Sigmoid colon (tissue), 7 donors: ENCODE data around the gene ZNF407. TPM values are rescaled to one million over a fixed set of nuclear protein-coding genes. Genes with fewer than 3 reads are reported as not detected.

Source experiments
- DNase-seq: peaks from one replicate; pipeline ENCODE4 v3.0.0-alpha.2; 2019
- H3K27ac ChIP-seq, 4 donors: fragments of 200-600 bp; sonication (generic); one replicate each; pipeline ENCODE4 v1.5.1; 2016 to 2019; ENCODE audit warnings: mild to moderate bottlenecking in 1 of 4
- H3K27me3 ChIP-seq, 3 donors: fragments of 200-600 bp; sonication (generic); one replicate each; pipeline ENCODE4 v1.5.1; 2019; ENCODE audit warnings: mild to moderate bottlenecking in 1 of 3
- H3K36me3 ChIP-seq, 4 donors: fragments of 200-600 bp; sonication (generic); one replicate each; pipeline ENCODE4 v1.5.1; 2016 to 2019
- H3K4me1 ChIP-seq, 4 donors: fragments of 200-600 bp; sonication (generic); one replicate each; pipeline ENCODE4 v1.5.1; 2017 to 2019
- H3K4me3 ChIP-seq, 4 donors: fragments of 200-600 bp; sonication (generic); one replicate each; pipeline ENCODE4 v1.5.1; 2017 to 2019; ENCODE audit warnings: mild to moderate bottlenecking in 2 of 4, moderate library complexity in 1 of 4
- H3K9me3 ChIP-seq, 4 donors: fragments of 200-600 bp in 3 of 4; sonication (generic) in 3 of 4; one replicate each; pipeline versions ENCODE4 v1.5.1 to v1.6.1; 2013 to 2019
- EP300 ChIP-seq, 4 donors: sonication (generic); formaldehyde crosslinking; IDR thresholded peaks; one replicate each; pipeline ENCODE4 v1.6.1; 2017; ENCODE audit warnings: antibody characterized with exemption in 4 of 4
- POLR2A ChIP-seq, 2 donors: fragments of 450-650 bp; IDR thresholded peaks; one replicate each; pipeline ENCODE4 v1.6.1; 2016; ENCODE audit warnings: antibody characterized with exemption in 2 of 2, mild to moderate bottlenecking in 2 of 2, moderate library complexity in 2 of 2
- POLR2AphosphoS5 ChIP-seq, 4 donors: sonication (generic); formaldehyde crosslinking; IDR thresholded peaks; one replicate each; pipeline ENCODE4 v1.6.1; 2017; ENCODE audit warnings: antibody characterized with exemption in 4 of 4
- whole genome bisulfite sequencing, 2 donors: extraction: QIAGEN DNeasy Blood & Tissue Kit; methylation state at CpG; one replicate each; pipeline ENCODE4 v1.1.7; 2013; 5-methylcytosine and 5-hydroxymethylcytosine counted together
- intact Hi-C: fragments of 100-400 bp; cut with DNase I; formaldehyde crosslinking; loops from one replicate; pipeline ENCODE4 v1.15.1; 2023
- polyA plus RNA-seq, 3 donors: library from polyadenylated mRNA; stranded (reverse); fragments of 200-250 nt; gene quantifications; one replicate each; pipeline ENCODE4 v1.2.3, GENCODE V29; 2013
- total RNA-seq, 4 donors: library from RNA; depleted of rRNA; stranded (reverse); fragments of >200 nt; gene quantifications; one replicate each; pipeline ENCODE4 v1.1.0, GENCODE V29; 2016
- TF ChIP-seq, protein P1 (sequence below), 4 experiments: fragments of 450-650 bp in 3 of 4; fragments of 200-600 bp in 1 of 4; IDR thresholded peaks; one replicate each; pipeline ENCODE4 v1.5.1; 2016 to 2019; ENCODE audit warnings: antibody characterized with exemption in 4 of 4, mild to moderate bottlenecking in 3 of 4, moderate library complexity in 2 of 4
- donor health status: healthy with polysubstance abuse.
- donor health status: Bipolar disorder and iron deficiency.
- donor health status: healthy.

The ZNF407 gene
- total and polyA plus RNA-seq, 7 donors, result 1.4 to 19.8 (median 16.3) TPM

DNA sequence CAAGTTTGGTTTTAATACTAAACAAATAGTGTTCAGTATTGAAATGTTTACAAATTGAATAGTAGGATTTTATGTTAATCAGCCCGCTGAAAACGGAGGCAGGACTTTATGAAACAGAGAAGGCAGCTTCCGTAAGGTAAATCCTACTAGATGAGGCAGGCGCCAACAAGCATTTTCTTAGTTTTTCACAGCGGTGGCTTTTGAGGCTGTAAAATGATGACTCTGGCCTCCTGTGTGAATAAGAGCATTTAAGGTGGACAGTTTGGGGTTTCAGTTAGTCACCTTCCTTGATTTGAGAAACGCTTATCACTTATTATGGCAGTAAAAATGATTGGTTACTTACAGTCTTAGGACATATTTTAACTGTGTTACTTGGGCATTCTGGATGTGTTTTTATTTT, 398.4 kb downstream of the ZNF407 start:
- H3K4me1 ChIP-seq, result no peaks in the 10 kb centered on the region
- no peaks in the 10 kb centered on the region for H3K9me3 ChIP-seq
- TF ChIP-seq POLR2AphosphoS5 (IDR thresholded peaks at IDR 0.05), result no peak
- TF ChIP-seq, protein P1, sequence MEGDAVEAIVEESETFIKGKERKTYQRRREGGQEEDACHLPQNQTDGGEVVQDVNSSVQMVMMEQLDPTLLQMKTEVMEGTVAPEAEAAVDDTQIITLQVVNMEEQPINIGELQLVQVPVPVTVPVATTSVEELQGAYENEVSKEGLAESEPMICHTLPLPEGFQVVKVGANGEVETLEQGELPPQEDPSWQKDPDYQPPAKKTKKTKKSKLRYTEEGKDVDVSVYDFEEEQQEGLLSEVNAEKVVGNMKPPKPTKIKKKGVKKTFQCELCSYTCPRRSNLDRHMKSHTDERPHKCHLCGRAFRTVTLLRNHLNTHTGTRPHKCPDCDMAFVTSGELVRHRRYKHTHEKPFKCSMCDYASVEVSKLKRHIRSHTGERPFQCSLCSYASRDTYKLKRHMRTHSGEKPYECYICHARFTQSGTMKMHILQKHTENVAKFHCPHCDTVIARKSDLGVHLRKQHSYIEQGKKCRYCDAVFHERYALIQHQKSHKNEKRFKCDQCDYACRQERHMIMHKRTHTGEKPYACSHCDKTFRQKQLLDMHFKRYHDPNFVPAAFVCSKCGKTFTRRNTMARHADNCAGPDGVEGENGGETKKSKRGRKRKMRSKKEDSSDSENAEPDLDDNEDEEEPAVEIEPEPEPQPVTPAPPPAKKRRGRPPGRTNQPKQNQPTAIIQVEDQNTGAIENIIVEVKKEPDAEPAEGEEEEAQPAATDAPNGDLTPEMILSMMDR (IDR thresholded peaks at IDR 0.05), result no peak
- TF ChIP-seq POLR2A (IDR thresholded peaks at IDR 0.05), result no peak
- TF ChIP-seq EP300 (IDR thresholded peaks at IDR 0.05), result no peak
- no peaks in the 10 kb centered on the region for H3K36me3 ChIP-seq
- H3K27ac ChIP-seq, result no peak overlapping the region
- H3K27me3 ChIP-seq, result no peaks in the 10 kb centered on the region
- intact Hi-C loops, result no loop called here
- no peak overlapping the region for H3K4me3 ChIP-seq
- no peak for DNase-seq
- 89 to 91% methylated on average over 6 of the region's 6 CpGs for WGBS, 2 donors

DNA sequence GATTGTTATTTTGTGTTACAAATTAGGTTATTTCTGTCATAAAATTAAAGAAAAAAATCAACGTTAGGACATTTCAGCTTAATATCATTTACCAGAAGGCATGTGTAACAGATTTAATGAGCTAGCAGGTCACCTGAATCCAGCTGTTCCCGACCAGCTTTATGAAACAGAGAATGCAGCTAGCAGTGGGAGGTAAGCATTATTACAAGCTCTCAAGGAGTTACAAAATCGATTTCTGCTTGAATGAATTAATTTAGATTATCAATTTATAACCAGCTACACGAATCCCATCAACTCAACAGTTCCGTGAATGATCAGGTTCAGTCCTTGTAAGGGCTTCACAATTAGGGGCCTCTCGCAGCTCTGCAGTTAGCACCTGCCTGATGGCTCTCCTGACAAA, 399.3 kb downstream of the ZNF407 start:
- H3K4me3 ChIP-seq, result no peak overlapping the region
- TF ChIP-seq POLR2AphosphoS5 (IDR thresholded peaks at IDR 0.05), result no peak
- TF ChIP-seq, protein P1 (IDR thresholded peaks at IDR 0.05), result no peak
- no peak for TF ChIP-seq EP300 (IDR thresholded peaks at IDR 0.05)
- TF ChIP-seq POLR2A (IDR thresholded peaks at IDR 0.05), result no peak
- no peaks in the 10 kb centered on the region for H3K4me1 ChIP-seq
- no peaks in the 10 kb centered on the region for H3K36me3 ChIP-seq
- no peaks in the 10 kb centered on the region for H3K27me3 ChIP-seq
- 90 to 93% methylated on average over 6 of the region's 6 CpGs for WGBS, 2 donors
- no peaks in the 10 kb centered on the region for H3K9me3 ChIP-seq
- H3K27ac ChIP-seq, result no peak overlapping the region
- intact Hi-C loops, result no loop called here
- DNase-seq, result no peak

DNA sequence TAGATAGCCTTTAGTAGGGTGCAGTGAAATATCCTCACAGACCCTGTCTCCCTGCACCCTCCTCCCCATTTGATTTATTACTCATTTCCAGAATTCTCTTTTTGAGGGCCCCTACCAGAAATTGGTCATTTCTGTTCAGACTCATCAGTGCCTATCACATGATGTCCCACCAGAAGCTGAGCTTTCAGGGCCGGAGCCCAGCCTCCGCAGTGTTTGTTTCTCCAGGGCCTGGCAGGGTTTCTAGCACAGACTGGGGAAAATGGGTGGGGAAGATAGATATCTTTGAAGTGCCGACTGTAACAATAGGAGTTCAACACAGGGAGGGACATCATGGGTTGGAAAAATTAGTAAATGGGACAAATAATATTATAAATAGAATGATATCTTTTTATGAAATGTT, 403.2 kb downstream of the ZNF407 start:
- DNase-seq, result no peak
- TF ChIP-seq EP300 (IDR thresholded peaks at IDR 0.05), result no peak
- TF ChIP-seq POLR2A (IDR thresholded peaks at IDR 0.05), result no peak
- no peak for TF ChIP-seq POLR2AphosphoS5 (IDR thresholded peaks at IDR 0.05)
- TF ChIP-seq, protein P1 (IDR thresholded peaks at IDR 0.05), result no peak
- Histone ChIP-seq H3K27ac (no peak overlapping the region), H3K4me3 (no peak overlapping the region), H3K27me3 (no peaks in the 10 kb centered on the region), H3K36me3 (no peaks in the 10 kb centered on the region), H3K4me1 (no peaks in the 10 kb centered on the region), H3K9me3 (no peaks in the 10 kb centered on the region)
- WGBS, 2 donors, result 83 to 90% methylated on average over 3 of the region's 3 CpGs
- intact Hi-C loops, result no loop called here

DNA sequence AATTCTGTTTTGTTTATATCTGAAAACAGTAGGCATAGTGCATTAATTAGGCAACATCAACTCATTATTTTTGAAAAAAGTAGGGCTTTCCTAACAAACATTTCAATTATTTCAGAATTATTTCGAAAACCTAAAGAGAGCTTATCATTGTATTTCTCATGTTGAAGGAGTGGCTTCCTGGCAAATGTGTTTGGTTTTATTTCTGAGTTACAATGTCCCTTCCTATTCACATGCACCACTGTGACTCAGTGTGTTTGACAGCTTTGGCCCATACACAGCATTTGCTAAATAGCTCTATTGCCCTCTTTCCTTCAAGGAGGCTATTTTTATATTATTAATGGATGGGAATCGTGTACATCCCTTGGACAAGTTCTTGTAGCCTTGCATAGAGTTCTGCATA, 405.4 kb downstream of the ZNF407 start:
- Histone ChIP-seq H3K27ac (peak overlapping the region in 1 of 4 donors; percentile 31), H3K36me3 (no peaks in the 10 kb centered on the region), H3K4me3 (no peak overlapping the region), H3K9me3 (no peaks in the 10 kb centered on the region), H3K27me3 (no peaks in the 10 kb centered on the region), H3K4me1 (no peaks in the 10 kb centered on the region)
- WGBS, 2 donors, result 84 to 87% methylated on average over 2 of the region's 2 CpGs
- intact Hi-C loops, result no loop called here
- TF ChIP-seq POLR2AphosphoS5 (IDR thresholded peaks at IDR 0.05) (no peak), EP300 (IDR thresholded peaks at IDR 0.05) (no peak), POLR2A (IDR thresholded peaks at IDR 0.05) (no peak)
- TF ChIP-seq, protein P1 (IDR thresholded peaks at IDR 0.05), result no peak
- DNase-seq, result no peak
